ENCODE measurements around the gene KRT14.

The KRT14 gene

DNA sequence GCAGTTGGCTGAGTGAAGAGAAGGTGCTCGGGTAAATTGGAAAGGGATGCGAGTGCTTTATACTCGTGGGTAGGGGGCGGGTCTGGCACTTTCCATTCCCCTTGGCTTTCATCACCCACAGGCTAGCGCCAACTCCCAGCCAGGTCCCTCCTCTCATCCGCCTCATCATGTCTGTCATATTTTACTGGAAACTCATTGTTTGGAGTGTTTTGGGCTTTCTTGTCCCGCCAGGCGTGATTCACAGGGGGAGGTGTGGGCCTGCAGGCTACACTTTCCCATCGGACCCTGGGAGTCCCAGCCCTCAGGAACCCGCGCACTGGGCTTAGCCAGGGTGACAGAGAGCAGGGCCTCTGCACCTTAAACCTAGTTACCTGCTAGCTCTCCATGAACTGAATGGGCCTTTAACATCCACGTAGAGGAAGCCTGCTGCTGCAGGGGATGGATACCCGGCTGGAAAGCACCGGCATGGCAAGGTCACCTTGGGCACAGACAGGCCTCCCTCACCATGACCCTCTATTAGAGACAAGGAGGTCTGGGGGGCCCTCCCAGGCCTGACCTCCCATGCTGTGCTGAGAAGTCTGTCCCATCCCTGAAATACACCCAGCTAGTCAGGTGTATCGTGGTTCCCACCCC, at the start of gene KRT14:
TSS of gene KRT14 (minus strand) at position 33 of the 633 bp plus-strand sequence. CDS start 61 bp downstream, outside the sequence.
- H2AFZ ChIP-seq (ENCODE audit: low read depth, low read length): no peak within 1 kb of the TSS
- TF ChIP-seq, protein P1, sequence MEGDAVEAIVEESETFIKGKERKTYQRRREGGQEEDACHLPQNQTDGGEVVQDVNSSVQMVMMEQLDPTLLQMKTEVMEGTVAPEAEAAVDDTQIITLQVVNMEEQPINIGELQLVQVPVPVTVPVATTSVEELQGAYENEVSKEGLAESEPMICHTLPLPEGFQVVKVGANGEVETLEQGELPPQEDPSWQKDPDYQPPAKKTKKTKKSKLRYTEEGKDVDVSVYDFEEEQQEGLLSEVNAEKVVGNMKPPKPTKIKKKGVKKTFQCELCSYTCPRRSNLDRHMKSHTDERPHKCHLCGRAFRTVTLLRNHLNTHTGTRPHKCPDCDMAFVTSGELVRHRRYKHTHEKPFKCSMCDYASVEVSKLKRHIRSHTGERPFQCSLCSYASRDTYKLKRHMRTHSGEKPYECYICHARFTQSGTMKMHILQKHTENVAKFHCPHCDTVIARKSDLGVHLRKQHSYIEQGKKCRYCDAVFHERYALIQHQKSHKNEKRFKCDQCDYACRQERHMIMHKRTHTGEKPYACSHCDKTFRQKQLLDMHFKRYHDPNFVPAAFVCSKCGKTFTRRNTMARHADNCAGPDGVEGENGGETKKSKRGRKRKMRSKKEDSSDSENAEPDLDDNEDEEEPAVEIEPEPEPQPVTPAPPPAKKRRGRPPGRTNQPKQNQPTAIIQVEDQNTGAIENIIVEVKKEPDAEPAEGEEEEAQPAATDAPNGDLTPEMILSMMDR (IDR thresholded peaks at IDR 0.05; ENCODE audit: borderline replicate concordance, extremely low read depth, low read length, poor library complexity, severe bottlenecking): no peak
- no peak for TF ChIP-seq EZH2 (IDR thresholded peaks at IDR 0.05; ENCODE audit: borderline replicate concordance, low read depth, low read length, severe bottlenecking)
- no peak for ATAC-seq (ENCODE audit: insufficient read depth, low read depth)
- no peaks in the 10 kb centered on the region for H3K4me1 ChIP-seq (ENCODE audit: insufficient read depth, low read length)
- no peaks in the 10 kb centered on the region for H3K79me2 ChIP-seq (ENCODE audit: insufficient read depth, low read length)
- DNase-seq: no peak
- H3K9me3 ChIP-seq (ENCODE audit: insufficient read depth, low read length, severe bottlenecking): no peaks in the 10 kb centered on the region
- H3K27ac ChIP-seq (ENCODE audit: low read length): no peak within 1 kb of the TSS
- H3K4me2 ChIP-seq (ENCODE audit: insufficient read depth, low read length): no peak within 1 kb of the TSS
- no peak within 1 kb of the TSS for H3K4me3 ChIP-seq (ENCODE audit: low read depth in 1 of 2, low read length in 2 of 2)
- no peak within 1 kb of the TSS for H3K9ac ChIP-seq (ENCODE audit: low read depth, low read length)
- H3K27me3 ChIP-seq (ENCODE audit: insufficient read depth, low read length, poor library complexity): no peaks in the 10 kb centered on the region
- no peaks in the 10 kb centered on the region for H4K20me1 ChIP-seq (ENCODE audit: insufficient read depth, low read length)
- no peaks in the 10 kb centered on the region for H3K36me3 ChIP-seq (ENCODE audit: insufficient read depth, low read length)

DNA sequence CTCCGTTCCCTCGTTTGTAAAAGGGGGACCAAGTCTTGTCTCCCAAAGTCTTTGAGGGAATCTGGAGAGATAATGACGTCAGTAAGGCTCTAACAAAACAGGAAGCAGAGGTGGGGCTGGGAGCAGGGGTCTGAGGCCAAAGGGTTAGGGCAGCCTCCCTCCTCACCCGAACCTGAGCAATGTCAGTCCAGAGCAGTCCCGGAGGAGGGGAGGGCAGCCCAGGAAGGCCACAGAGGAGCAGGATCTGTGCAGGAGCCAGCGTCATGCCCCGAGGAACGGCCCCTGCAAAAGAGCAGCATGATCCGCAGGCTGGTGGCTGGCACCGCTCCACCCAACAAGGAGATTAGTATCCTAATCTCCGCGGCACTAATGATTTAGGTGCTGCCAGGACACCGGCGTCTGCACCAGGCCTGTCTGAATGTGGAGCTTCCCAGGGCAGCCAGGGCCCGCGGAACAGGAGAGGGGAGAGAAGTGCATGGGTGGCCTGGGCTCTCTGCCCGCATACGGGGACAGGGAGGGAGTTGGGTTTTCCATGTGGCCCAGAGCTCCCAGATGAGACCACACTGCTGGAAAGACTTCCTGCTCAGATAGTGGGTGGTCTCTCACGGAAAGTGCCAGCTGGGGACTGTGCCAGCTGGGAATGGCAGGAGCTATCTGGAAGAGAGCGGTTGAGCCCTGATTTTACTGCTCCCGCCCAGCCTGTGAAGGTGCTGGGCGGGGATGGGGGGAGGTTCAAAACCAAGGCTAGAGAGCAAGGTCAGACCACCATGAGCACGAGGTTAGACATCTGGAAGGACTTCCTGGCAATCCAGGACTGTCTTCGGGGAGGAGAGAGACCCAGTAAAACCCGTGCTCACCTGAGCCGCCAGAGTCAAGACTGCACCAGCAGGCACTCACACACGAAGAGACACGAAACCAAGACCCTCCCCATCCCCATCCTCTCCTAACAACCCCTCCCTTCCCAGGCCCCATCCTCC, 48.7 kb upstream of the KRT14 start:
- no peaks in the 10 kb centered on the region for H3K36me3 ChIP-seq (ENCODE audit: insufficient read depth, low read length)
- no peak for TF ChIP-seq EZH2 (IDR thresholded peaks at IDR 0.05; ENCODE audit: borderline replicate concordance, low read depth, low read length, severe bottlenecking)
- TF ChIP-seq, protein P1 (IDR thresholded peaks at IDR 0.05; ENCODE audit: borderline replicate concordance, extremely low read depth, low read length, poor library complexity, severe bottlenecking): no peak
- ATAC-seq (ENCODE audit: insufficient read depth, low read depth) (no peak), DNase-seq (no peak)
- no peaks in the 10 kb centered on the region for H3K79me2 ChIP-seq (ENCODE audit: insufficient read depth, low read length)
- H3K27ac ChIP-seq (ENCODE audit: low read length): no peak overlapping the region
- no peak overlapping the region for H3K9ac ChIP-seq (ENCODE audit: low read depth, low read length)
- H3K4me3 ChIP-seq (ENCODE audit: low read depth in 1 of 2, low read length in 2 of 2): no peak overlapping the region
- no peaks in the 10 kb centered on the region for H3K9me3 ChIP-seq (ENCODE audit: insufficient read depth, low read length, severe bottlenecking)
- H3K4me2 ChIP-seq (ENCODE audit: insufficient read depth, low read length): no peak overlapping the region
- peaks cover 8% of the 10 kb centered on the region; the same call in 1 of the 2 replicates for H4K20me1 ChIP-seq (ENCODE audit: insufficient read depth, low read length)
- no peaks in the 10 kb centered on the region for H3K27me3 ChIP-seq (ENCODE audit: insufficient read depth, low read length, poor library complexity)
- no peaks in the 10 kb centered on the region for H3K4me1 ChIP-seq (ENCODE audit: insufficient read depth, low read length)
- no peak overlapping the region for H2AFZ ChIP-seq (ENCODE audit: low read depth, low read length)

DNA sequence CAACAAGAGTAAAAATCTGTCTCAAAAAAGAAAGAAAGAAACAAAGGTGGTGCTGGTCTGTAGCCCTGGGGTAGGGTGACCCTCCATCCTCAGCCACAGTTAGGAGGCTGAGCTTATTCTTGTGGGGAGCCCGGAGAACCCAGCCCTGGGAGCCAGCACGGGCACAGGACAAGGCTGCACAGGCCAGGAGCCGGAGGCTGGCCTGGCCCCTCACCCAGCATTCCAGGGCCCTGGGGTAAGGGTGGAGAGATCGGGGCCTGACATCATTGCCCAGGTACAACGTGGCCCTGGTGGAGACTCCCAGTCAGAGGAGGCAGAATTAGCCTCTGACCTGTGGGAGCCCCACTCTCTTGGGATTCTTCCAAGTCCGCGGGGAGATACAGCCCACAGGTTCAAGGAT, 47.9 kb upstream of the KRT14 start:
- Histone ChIP-seq H3K4me1 (ENCODE audit: insufficient read depth, low read length) (no peaks in the 10 kb centered on the region), H3K9me3 (ENCODE audit: insufficient read depth, low read length, severe bottlenecking) (no peaks in the 10 kb centered on the region), H3K79me2 (ENCODE audit: insufficient read depth, low read length) (no peaks in the 10 kb centered on the region), H3K9ac (ENCODE audit: low read depth, low read length) (no peak overlapping the region), H3K36me3 (ENCODE audit: insufficient read depth, low read length) (no peaks in the 10 kb centered on the region), H3K27me3 (ENCODE audit: insufficient read depth, low read length, poor library complexity) (no peaks in the 10 kb centered on the region), H2AFZ (ENCODE audit: low read depth, low read length) (no peak overlapping the region), H3K27ac (ENCODE audit: low read length) (no peak overlapping the region), H3K4me3 (ENCODE audit: low read depth in 1 of 2, low read length in 2 of 2) (no peak overlapping the region), H4K20me1 (ENCODE audit: insufficient read depth, low read length) (peaks cover 8% of the 10 kb centered on the region; the same call in 1 of the 2 replicates), H3K4me2 (ENCODE audit: insufficient read depth, low read length) (no peak overlapping the region)
- ATAC-seq (ENCODE audit: insufficient read depth, low read depth) (no peak), DNase-seq (no peak)
- TF ChIP-seq, protein P1 (IDR thresholded peaks at IDR 0.05; ENCODE audit: borderline replicate concordance, extremely low read depth, low read length, poor library complexity, severe bottlenecking): no peak
- no peak for TF ChIP-seq EZH2 (IDR thresholded peaks at IDR 0.05; ENCODE audit: borderline replicate concordance, low read depth, low read length, severe bottlenecking)
